Activated T-helper 1 cell treated with anti-CD3 and anti-CD28 coated beads, Interleukin-2, amount 50 U/mL, for 16 hours (primary cell): ENCODE results near the gene ENOX1.

Experiments used
- DNase-seq, 2 donors: peaks; one replicate each; pipeline ENCODE4 v3.0.0-alpha.2; 2020; ENCODE audit warnings: low read depth in 1 of 2, low spot score in 1 of 2

ENOX1 gene

DNA sequence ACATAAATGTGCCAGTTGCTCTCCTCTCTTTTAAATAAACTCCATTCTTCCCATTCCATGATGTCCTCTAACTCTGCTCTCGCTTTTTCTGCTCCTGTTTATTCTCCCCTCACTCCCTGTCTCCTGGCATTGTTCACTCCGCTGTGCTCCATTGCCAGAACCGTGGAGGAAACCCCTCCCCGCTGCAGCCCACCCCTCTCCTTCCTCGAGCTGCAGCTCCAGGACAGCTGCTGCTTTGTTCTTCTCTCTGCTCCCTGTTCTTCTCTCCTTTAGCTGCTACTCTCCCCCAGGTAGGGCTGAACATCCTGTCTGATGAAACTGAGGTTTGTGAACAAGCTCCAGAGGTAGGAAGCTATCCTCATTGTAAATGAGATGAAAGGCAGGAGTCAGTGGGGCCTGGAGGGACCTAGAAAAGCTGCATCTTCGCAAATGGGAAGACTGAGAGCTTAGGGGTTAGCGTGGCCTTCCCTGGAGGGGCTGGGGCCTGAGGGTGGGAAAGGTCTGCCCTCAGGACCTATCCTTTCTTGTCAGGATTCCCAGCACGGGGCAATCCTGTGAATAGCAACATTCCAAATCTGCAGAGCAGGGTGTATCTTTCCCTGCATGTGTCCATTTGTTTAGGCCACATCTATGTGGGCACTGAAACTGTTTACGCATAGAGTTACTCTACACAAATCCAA is 519.7 kb downstream of the ENOX1 start:
- no peak for DNase-seq

DNA sequence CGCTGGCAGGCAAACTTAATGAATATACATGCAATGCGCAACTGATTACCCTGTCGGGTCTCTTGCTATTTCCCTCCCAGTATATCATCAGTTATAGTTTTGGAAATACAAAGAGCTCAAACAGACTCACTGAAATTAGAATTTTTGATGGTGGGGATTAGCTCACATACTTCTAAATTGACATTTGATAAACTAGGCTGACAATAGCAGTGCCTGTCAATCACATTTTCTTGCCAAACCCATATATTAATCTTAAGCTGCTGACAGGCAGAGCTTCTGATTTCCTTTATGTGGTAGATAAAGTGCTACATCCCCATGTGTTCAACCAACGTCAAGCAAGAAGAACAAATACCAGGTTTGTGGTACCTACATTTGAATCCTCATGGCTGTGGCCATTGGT is 521.7 kb downstream of the ENOX1 start:
- no peak for DNase-seq

DNA sequence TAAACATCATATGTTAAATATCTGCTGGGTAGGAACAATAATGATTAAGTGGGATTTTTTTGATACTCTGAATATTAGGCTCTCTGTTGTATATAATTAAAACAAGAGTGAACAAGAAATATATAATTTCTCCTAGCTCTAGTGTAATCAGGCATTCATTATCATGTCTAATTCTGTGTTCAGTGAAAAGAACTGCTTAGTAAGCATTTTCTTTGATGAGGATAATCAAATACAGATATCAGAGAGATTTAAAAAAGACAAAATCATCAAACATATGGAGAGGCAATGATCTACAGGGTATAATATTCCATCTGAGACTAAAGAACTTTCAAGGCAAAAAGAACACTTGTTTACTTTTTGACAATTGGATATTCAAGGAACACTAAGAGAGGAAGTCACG is 522.3 kb downstream of the ENOX1 start:
- DNase-seq = no peak

DNA sequence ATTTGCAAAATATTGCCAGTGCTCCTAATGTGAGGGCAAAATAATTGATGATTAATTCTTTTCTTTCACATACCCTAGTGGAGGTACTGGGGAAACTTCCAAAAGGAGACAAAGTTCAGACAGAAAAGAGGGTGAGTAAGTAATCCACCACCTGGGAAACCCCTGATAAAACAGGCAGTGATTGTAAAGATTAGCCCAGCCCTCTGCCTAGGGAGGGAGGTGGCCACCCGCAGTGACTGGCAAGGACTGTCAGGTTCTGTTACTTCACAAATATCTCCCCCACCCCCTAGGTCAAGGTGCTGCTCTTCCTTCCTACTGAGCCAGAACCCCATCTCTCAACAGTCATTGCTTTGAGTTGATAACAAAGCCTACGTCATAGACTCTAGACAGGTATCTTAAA is 523.7 kb downstream of the ENOX1 start:
- no peak for DNase-seq

DNA sequence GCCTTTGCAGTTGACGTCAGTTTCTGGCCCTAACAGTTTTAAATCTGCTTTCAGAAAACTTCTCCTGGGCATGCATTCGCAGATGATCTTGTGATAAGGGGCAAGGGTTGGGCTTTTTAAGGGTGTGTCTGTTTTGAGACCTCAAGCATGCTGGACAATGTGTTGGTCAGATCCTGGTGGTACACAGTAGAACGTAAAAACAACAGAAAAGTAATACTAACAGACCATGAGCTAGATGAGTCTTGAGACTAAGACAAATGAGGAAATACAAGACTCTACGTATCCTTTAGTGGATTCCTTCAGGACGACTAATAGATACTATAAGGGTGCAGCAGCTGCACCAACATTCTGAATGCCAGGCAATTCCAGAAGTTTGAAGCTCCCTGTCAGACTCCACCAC is 525.8 kb downstream of the ENOX1 start:
- no peak for DNase-seq

DNA sequence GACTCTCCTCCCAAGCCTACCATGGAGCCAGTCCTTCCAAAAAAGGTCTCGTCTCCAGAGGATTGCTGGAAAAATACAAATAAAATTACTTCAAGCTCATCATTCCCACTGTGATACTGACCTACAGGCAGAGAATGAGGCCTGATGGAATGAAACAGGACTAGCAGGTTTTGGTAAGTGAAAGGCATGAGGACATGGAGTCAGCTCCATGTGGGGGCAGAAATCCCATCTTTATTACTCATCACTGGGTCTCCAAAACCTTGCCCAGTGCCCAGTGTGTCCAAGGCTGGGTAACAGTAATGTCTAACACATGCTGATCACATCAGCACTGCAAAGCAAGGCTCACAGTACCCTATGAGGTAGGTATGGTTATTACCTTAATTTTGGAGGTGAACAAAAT is 528.0 kb downstream of the ENOX1 start:
- DNase-seq = no peak

DNA sequence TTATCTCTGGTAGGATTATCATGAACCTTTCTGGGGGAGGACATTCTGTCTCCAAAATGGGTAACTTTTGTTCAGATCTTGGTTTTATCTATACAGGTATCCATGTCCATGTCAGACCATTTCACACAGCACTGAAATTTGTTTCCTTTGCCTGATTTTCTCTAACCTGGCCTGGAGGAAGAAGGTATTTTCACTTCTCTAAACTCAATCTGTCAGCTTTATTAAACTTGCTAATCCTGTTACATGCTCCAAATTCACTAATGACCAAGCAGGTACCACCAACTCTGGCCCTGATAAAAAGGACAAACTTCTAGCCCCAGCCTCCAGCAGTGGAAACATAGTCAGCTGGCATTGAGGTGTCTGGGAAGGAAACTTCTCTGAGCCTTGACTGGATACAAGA is 529.0 kb downstream of the ENOX1 start:
- DNase-seq = no peak

DNA sequence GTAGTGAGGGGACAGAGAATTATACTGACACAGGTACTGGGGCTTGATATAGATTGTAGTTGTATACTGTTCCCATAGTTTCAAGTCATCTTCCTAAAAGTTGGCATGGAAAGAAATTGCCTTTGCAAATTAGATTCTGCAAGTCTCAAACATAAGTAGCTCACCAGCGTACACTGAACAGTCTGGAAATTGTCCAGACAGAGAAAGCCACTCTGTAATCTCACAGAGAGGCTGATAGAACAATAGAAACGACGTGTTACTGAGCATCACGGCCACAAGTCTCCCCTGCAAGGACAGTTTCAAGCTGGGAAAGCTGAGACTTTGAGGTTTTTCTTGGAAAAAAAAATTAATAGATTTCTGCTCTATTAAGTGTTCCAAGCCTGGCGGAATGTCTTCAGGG is 534.8 kb downstream of the ENOX1 start:
- no peak for DNase-seq

DNA sequence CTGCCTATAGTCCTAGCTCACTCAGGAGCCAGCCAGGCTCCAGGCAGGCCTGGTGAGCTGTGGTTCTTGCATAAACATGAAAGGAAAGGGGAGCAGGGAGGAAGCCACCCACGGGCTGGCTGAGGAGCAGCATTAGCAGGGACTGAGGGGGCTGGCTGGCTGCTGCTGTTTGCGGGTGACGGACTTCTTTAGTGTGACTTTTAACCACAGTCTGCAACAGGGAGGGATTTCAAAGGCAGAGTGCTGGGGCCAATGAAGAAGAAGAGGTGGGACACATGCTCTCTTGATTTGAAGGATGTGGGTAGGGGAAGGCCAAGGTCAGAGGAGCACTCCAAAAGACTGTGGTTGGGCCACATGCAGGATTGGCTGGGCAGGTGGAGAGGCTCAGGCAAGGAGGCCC is 540.4 kb downstream of the ENOX1 start:
- DNase-seq = no peak

DNA sequence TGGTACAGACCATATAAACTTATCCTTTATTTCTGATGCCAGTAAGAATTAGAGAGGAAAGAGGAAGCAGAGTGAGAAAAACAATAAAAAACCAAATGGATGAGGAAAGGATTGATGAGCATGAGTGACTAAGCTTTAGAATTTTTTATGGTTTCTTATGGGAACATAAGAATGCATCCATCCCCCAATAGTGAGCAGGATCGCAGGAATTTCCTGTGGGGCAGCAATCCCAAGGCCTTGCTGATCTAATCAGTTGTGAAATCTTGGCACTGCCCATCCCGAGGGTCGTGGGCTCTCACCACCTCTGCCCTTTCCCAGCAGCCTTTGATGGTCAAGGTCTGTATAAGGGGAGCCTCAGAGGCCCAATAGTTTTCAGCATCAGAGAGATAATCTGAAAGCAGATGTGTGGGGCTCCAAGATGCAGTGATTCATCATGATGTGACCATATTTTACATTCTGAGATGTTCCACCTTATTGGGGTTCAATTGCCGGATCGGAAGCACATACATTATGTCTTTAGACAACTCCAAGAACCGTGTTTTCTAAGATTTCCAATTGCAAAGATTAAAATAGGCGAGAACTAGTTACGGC is 541.3 kb downstream of the ENOX1 start:
- DNase-seq = no peak

DNA sequence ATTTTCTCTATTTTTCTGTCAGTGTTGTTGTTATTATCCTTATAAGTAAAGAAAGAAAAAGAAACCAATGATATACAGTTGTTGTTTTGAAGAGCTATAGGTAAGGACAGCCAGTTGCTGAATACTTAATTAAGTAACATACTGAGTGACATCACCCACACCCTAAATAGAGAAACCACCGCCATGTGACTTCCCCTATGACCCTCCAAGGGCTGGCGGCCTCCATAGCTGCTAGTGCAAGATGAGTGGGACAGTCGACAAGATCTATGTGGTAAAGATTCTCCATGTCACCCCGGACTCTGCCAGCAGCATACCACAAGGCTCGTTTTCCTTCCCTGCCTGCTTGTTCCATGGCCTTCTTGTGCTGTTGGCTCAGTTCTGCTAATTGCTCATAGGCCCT is 542.3 kb downstream of the ENOX1 start:
- DNase-seq = no peak

DNA sequence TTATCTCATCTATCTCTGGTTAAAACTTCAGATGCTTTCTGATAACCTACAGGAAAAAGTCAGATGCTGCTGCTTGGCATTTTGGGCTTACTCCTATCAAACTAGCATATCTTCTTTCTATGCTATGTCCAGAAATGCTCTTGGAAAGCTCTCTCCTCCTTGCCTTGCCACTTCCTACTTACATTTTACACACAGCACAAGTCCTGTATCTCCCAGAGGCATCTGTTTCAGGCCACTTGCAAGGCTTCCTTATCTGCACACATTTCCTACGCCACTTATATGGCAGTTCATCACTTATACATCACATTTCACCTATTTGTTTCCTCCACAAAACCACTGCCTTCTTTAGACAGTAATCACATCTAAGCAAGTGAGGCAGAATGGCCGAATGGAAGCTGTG is 543.1 kb downstream of the ENOX1 start:
- DNase-seq = no peak

DNA sequence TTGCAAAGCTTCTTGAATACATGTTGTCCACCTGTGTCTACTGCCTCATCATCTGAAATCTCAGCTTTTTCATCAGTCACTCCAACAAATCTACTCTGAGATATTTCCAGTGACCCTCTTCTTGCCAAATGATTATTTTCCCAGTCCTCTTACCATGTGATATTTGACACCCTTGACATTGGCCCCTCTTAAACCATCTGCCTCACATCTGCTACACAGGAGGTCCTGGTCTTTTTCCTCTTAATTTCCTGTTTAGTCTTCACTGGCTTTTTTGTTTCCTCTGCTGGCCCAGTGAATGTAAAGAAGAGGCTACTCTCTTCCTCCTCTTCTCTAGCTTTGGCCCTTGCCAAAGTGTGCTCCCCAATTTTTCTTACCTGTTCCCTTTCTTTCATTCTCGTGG is 544.7 kb downstream of the ENOX1 start:
- no peak for DNase-seq

DNA sequence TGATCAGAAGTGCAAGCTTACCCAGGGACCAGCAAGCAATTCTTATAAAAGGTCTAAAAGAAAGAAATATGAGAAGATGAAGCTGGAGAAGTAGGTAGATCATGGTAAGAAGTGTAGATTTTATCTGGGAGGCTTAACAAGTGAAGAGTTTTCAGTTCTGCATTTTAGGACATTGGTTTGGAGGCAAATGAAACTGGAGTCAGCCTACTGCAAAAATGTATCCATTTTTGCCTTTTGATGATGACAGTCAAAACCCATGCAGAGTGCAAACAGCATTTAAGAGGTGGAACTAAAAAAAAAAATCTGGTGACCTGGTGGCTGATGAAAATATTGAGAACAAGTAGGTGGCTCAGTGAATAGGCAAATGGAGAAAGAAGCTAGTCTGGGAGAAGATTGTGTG is 546.5 kb downstream of the ENOX1 start:
- no peak for DNase-seq

DNA sequence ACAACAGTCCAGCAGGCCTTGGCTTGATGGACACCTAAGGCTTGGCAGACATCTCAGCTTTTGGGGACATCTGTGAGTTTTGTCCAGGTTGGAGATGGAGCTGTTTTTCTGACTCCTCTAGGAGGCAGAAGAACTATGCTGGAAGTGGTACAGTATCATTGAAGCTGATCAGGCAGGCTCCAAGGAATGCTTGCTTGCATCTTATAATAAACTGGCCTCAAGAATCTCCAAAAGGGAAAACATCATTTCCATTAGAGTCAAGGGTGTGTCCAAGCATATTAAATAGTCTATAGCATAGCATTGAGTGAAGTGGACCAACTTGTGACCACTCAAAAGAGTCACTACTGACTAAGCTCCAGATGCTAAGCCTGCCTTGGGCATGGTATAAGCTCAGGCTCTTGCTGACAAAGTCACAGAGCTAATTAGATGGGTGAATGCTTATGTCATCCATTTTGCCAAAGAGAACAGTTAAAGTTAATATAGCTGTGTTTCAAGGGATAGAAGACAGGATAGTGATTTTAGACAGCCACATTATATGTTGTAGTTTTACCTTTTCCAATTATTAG is 547.4 kb downstream of the ENOX1 start:
- DNase-seq = no peak

DNA sequence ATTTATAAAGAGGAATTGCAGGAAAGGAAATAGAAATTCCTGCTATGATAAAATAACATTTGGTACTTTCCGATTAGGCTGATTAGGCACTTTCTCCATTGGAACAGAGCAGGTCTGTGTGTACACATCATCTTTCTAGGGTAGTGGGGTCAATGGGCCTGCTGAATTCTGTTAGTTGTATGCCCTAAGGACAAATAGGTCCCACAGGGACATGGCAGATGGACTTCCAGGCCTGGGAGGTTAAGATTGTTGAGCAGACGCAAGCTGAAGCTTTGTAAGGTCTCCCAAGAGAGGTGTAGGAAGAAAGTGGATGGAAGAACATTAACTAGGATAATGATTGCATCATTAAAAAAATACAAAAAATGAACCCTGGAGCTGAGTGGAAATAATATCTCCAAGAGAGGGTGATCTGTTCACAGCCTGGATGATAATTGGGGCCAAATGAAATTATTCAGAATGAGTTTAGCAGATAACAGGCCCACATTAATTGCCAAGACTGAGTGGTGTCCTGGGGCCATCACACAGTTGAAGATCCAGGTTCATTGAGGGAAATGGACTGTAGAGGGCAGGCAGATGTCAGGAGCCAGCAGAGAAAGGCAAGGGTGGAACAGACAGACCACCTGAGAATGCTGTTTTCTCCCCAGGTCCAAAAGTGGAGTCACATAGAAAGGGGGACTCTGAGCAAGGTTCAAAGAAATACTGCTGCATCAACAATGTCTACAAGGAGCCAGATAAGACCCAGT is 548.3 kb downstream of the ENOX1 start:
- no peak for DNase-seq

DNA sequence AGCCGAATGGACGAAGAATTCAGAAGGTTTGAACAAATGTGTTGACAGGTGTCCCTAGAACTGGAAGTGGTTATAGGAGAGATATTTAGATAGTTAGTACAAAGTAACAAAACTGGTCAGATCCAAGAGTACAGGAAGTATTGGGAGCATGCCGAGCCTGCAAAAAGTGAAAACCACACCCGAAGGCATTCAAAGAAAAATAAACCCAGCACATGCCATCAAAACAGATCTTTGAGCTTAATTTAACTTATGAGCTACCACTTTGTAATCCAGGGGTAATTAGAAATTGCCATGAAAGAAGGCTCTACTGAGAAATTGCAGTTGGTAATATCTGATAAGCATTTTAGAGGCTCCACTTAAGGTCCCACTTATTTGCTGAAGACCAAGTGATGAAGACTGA is 549.2 kb downstream of the ENOX1 start:
- DNase-seq = no peak

DNA sequence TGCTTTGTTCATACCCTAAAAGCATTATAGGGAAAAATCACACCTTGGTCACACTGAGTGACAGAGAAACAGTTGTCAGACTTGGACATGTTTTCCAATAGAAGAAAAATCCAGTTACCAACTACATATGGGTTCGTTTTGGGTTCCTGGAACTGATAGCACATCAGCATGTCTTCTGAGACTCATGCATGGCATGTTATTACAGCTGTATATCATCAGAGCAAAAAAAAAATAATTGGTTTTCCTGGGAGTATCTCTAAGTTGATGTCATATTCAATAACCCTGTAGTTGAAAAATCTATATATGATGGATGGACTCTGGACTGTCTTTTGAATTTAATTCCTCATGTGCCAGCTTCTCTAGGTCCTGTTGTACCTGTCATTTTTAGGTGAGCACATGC is 551.7 kb downstream of the ENOX1 start:
- no peak for DNase-seq

DNA sequence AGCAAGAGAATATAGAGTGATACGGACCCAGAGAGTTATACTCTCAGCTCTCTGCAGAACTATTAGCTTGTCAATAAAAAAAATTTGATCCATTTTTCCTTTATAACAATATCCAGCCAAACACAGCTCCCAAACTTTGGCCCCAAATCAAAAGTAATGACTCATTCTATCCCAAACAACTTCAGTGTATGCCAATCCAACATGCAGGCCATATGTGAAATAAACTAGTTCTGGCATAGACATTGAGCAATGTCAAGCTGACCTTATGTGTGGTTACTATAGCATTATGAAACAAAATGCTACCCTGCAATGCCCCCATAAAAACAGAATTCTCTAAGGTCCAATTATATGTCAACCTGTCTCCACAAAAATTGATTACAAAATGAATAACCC is 553.9 kb downstream of the ENOX1 start:
- no peak for DNase-seq

DNA sequence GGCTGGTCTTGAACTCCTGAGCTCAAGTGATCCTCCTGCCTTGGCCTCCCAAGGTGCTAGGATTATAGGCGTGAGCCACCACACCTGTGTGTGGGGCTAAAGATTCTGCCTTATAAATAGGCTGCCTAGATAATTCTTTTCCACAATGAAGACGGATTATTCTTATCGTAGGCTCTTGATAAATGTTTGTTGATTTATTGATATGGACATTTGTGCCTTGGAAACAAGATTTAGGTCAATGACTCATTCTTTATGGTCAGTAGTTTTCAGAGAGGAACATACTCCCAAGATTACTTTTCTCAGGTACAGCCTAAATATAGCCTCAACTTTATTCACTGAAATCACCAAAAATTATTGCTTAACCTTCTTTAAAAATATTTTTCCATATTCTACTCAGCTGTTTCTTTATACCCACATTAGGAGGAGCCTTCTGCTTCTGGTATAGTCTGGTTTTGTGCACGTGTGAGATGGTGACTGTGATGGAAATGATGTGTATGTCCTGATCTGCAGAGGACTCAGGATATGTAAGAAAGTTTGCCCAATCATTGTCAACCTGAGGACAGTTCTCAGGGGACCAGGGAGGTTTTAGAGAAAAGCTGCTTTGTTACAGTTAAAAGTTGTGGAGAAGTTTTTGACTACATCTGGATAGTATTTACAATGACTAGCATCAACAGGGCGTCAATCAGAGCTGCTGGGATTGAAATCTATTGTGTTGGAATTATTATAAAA is 554.5 kb downstream of the ENOX1 start:
- no peak for DNase-seq

DNA sequence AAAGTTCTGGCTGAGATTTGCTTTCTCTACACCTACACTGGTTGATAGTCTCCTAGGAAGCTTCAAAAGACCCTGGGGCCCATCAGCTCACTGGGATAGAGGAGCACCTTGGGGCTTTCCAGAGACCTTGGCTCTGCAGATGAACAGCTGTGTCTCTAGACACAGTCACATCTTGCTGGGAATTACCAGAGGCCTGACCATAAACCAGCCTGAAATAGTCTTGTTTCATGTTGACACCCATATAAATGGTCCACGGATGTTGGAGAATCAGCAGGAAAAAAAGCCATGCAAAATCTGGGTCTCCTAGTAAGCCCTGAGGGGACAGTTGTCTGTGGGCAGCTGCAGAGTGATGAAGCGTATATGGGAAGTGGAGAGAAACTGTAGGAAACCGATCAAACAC is 555.8 kb downstream of the ENOX1 start:
- no peak for DNase-seq

DNA sequence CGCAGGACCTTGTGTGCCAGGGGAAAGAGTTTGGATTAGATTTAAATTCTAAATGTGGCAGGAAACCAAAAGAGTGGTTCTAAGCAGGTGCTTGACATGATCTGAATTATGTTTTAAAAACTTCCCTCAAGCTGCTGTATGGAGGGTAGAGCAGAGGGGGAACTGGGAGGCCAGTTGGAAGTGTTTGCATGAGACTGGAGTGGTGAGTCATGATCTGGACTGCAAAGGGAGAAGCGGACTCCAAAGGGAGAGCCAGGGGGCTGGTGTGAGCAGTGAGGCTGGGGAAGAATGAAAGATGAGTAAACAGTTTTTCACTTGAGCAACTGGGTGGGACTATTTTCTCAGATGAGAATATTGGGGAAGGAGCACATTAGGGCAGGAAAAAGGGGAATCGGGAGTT is 557.3 kb downstream of the ENOX1 start:
- DNase-seq = no peak
